ENCODE data around the gene ELAVL2. TPM values are rescaled to one million over a fixed set of nuclear protein-coding genes. Genes with fewer than 3 reads are reported as not detected.

ELAVL2 gene
- total RNA-seq, 1 donor from 2014 or later = 0.37 TPM

GRCh38 chr9:23659346-23660006 lies 166.6 kb downstream of the ELAVL2 start:
- Mint-ChIP-seq H3K9me3 (ENCODE audit: low read depth) (no peaks in the 10 kb centered on the region), H3K36me3 (ENCODE audit: low read depth) (no peaks in the 10 kb centered on the region), H3K4me1 (ENCODE audit: low read depth) (peaks cover 4% of the 10 kb centered on the region), H3K4me3 (ENCODE audit: unreplicated experiment) (no peak overlapping the region), H3K27ac (ENCODE audit: unreplicated experiment) (no peak overlapping the region), H3K27me3 (ENCODE audit: low read depth) (peaks cover 2% of the 10 kb centered on the region)
- TF ChIP-seq CTCF (IDR thresholded peaks at IDR 0.05) = no peak
- DNase-seq (ENCODE audit: low spot score) = no peak

GRCh38 chr9:23658376-23659258 lies 167.4 kb downstream of the ELAVL2 start:
- Mint-ChIP-seq H3K36me3 (ENCODE audit: low read depth) (no peaks in the 10 kb centered on the region), H3K27ac (ENCODE audit: unreplicated experiment) (no peak overlapping the region), H3K4me3 (ENCODE audit: unreplicated experiment) (no peak overlapping the region), H3K9me3 (ENCODE audit: low read depth) (no peaks in the 10 kb centered on the region), H3K27me3 (ENCODE audit: low read depth) (peaks cover 2% of the 10 kb centered on the region), H3K4me1 (ENCODE audit: low read depth) (peaks cover 4% of the 10 kb centered on the region)
- no peak for TF ChIP-seq CTCF (IDR thresholded peaks at IDR 0.05)
- no peak for DNase-seq (ENCODE audit: low spot score)

DNA sequence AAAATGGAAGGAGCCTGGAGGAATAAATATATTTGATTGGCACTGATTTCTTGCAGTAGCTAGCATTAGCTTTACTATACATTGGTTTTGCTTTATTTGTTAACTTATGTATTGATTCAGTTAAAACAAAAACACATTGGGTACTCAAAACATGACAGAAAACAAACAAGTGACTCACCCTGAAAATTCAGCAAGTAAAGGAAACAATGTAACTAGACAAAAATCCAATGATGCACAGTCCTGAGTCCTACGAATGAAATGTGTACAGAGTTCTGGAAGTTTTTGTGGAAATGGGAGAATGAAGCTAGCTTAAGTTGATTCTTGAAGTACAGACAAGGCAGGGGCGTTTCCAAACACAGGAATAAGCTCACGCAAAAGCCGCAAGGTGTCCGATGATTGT lies 175.0 kb downstream of the ELAVL2 start:
- Mint-ChIP-seq H3K27ac (ENCODE audit: unreplicated experiment) (no peak overlapping the region), H3K36me3 (ENCODE audit: low read depth) (no peaks in the 10 kb centered on the region), H3K9me3 (ENCODE audit: low read depth) (peaks cover 4% of the 10 kb centered on the region), H3K4me1 (ENCODE audit: low read depth) (no peaks in the 10 kb centered on the region), H3K4me3 (ENCODE audit: unreplicated experiment) (no peak overlapping the region), H3K27me3 (ENCODE audit: low read depth) (no peaks in the 10 kb centered on the region)
- TF ChIP-seq CTCF (IDR thresholded peaks at IDR 0.05) = no peak
- DNase-seq (ENCODE audit: low spot score) = no peak

DNA sequence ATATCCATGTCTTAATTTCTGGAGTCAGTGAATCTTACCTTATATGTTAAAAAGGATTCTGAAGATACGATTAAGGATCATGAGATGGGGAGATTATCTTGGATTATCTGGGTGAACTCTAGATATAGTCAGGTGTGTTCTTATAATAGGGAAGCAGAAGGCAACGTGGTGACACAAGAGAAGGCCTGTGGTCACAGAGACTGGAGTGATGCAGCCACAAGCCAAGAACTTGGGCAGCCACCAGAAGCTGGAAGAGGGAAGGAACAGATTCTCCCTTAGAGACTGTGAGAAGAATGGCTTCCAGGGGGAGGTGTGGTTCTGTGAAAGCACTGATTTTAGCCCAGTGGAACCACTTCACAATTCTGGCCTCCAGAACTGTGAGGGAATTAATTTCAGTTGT lies 177.4 kb downstream of the ELAVL2 start:
- no peak overlapping the region for H3K27ac Mint-ChIP-seq (ENCODE audit: unreplicated experiment)
- H3K4me1 Mint-ChIP-seq (ENCODE audit: low read depth) = no peaks in the 10 kb centered on the region
- H3K27me3 Mint-ChIP-seq (ENCODE audit: low read depth) = no peaks in the 10 kb centered on the region
- no peak overlapping the region for H3K4me3 Mint-ChIP-seq (ENCODE audit: unreplicated experiment)
- no peaks in the 10 kb centered on the region for H3K36me3 Mint-ChIP-seq (ENCODE audit: low read depth)
- H3K9me3 Mint-ChIP-seq (ENCODE audit: low read depth) = peaks cover 4% of the 10 kb centered on the region
- TF ChIP-seq CTCF (IDR thresholded peaks at IDR 0.05) = no peak
- DNase-seq (ENCODE audit: low spot score) = no peak

DNA sequence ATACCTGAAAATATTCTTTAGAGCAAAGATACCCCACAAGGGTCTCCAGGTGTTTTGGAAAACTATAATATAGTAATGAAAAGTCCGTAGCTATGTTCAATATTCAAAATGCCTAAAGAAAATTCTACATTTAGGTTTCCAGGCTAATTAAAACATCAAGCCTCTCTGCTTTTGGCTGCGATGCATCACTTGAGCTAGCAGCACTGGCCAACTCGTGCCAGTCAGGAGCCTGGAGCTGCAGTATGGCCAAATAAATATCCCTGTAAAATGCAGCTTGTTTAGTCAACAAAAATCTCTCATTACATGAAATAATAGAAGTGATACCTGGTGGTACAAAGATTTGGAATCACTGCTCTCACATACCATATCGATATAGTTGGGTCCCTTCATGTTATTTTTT lies 181.1 kb downstream of the ELAVL2 start:
- Mint-ChIP-seq H3K4me1 (ENCODE audit: low read depth) (no peaks in the 10 kb centered on the region), H3K9me3 (ENCODE audit: low read depth) (peaks cover 2% of the 10 kb centered on the region), H3K36me3 (ENCODE audit: low read depth) (no peaks in the 10 kb centered on the region), H3K4me3 (ENCODE audit: unreplicated experiment) (no peak overlapping the region), H3K27ac (ENCODE audit: unreplicated experiment) (no peak overlapping the region), H3K27me3 (ENCODE audit: low read depth) (no peaks in the 10 kb centered on the region)
- DNase-seq (ENCODE audit: low spot score) = no peak
- TF ChIP-seq CTCF (IDR thresholded peaks at IDR 0.05) = no peak

All from chondrocyte (in vitro differentiated cells).